Endothelial cell of umbilical vein (primary cell): ENCODE data around the gene PRUNE1.

Source experiments
- CTCF ChIP-seq, 2 donors: IDR thresholded peaks; 1 replicate in 1 of 2; 2 replicates in 1 of 2; pipeline ENCODE4 v1.5.1; 2011; ENCODE audit warnings: low read length in 2 of 2, mild to moderate bottlenecking in 2 of 2, moderate library complexity in 2 of 2, control low read depth in 1 of 2, inconsistent platforms in 1 of 2, low read depth in 1 of 2; ENCODE audit not compliant: insufficient read depth in 1 of 2; ENCODE audit errors: extremely low read depth in 1 of 2
- EZH2 ChIP-seq: IDR thresholded peaks from 2 replicates; pipeline ENCODE4 v1.6.1; 2012; ENCODE audit warnings: borderline replicate concordance, low read depth, mild to moderate bottlenecking, moderate library complexity, low read length, inconsistent platforms; ENCODE audit not compliant: severe bottlenecking
- FOS ChIP-seq: IDR thresholded peaks from 2 replicates; pipeline ENCODE4 v1.6.1; 2011; ENCODE audit warnings: mild to moderate bottlenecking, low read length, moderate library complexity, borderline replicate concordance; ENCODE audit not compliant: insufficient read depth
- GATA2 ChIP-seq: IDR thresholded peaks from 2 replicates; pipeline ENCODE4 v1.7.0; 2011; ENCODE audit warnings: low read depth, mild to moderate bottlenecking, moderate library complexity, mixed read lengths, low read length; ENCODE audit not compliant: insufficient read length, insufficient read depth
- MAX ChIP-seq: IDR thresholded peaks from 2 replicates; pipeline ENCODE4 v1.6.1; 2011; ENCODE audit not compliant: insufficient read depth, insufficient read length
- MYC ChIP-seq: IDR thresholded peaks from one replicate; pipeline ENCODE4 v1.6.1; 2011; ENCODE audit warnings: mild to moderate bottlenecking, low read depth, low read length
- POLR2A ChIP-seq: IDR thresholded peaks from 2 replicates; pipeline ENCODE4 v1.6.1; 2012; ENCODE audit warnings: low read depth, mild to moderate bottlenecking, control low read depth, low read length
- POLR2AphosphoS5 ChIP-seq: IDR thresholded peaks from 2 replicates; pipeline ENCODE4 v1.6.1; 2012; ENCODE audit warnings: low read depth, mild to moderate bottlenecking, control low read depth, low read length, moderate library complexity; ENCODE audit not compliant: insufficient read depth

- TF ChIP-seq POLR2A = no peak
- no peak for TF ChIP-seq CTCF (IDR thresholded peaks at IDR 0.05; ENCODE audit: extremely low read depth in 1 of 2, insufficient read depth in 1 of 2, low read depth in 1 of 2, low read length in 2 of 2)
- no peak for TF ChIP-seq EZH2
- no peak for TF ChIP-seq POLR2AphosphoS5
- no peak for TF ChIP-seq FOS
- no peak for TF ChIP-seq GATA2
- TF ChIP-seq MYC = no peak
- TF ChIP-seq MAX = no peak
Observed at GRCh38 chr1:150963321-150964163, 44.7 kb upstream of the PRUNE1 start.
